WTC11 (cell line): ENCODE data around the gene CD207. TPM values are rescaled to one million over a fixed set of nuclear protein-coding genes. Genes with fewer than 3 reads are reported as not detected.

Experiments
- ATAC-seq: fragments of 200-7000 bp; cut with Tn5 transposase; 2 replicates; pipeline ENCODE4 v1.10.0; 2021; ENCODE audit warnings: mild to moderate bottlenecking, moderate library complexity
- CTCF ChIA-PET: fragments of 300-600 bp; sonication (Branson Sonifier 250); formaldehyde crosslinking; loops from one replicate; lab custom pipeline; 2021; ENCODE audit warnings: antibody characterized with exemption; lab: Charles Lee
- POLR2A ChIA-PET: fragments of 350-600 bp; sonication (Branson Sonifier 250); formaldehyde crosslinking; loops from one replicate; lab custom pipeline; 2021; ENCODE audit warnings: antibody characterized with exemption; lab: Charles Lee
- DNase-seq: peaks from one replicate; pipeline ENCODE4 v3.0.0; 2021; ENCODE audit warnings: low spot score
- H3K27ac Mint-ChIP-seq: 2 replicates; pipeline ENCODE4 v1.8.0; 2021; ENCODE audit warnings: mixed read lengths
- H3K27me3 Mint-ChIP-seq: 2 replicates; pipeline ENCODE4 v1.8.0; 2021; ENCODE audit warnings: low read depth, mild to moderate bottlenecking, moderate library complexity, mixed read lengths
- H3K36me3 Mint-ChIP-seq: 2 replicates; pipeline ENCODE4 v1.8.0; 2021; ENCODE audit warnings: mixed read lengths
- H3K4me1 Mint-ChIP-seq: 2 replicates; pipeline ENCODE4 v1.8.0; 2022; ENCODE audit warnings: mixed read lengths
- H3K4me3 Mint-ChIP-seq: 2 replicates; pipeline ENCODE4 v1.8.0; 2021; ENCODE audit warnings: mild to moderate bottlenecking, moderate library complexity, mixed read lengths
- H3K9me3 Mint-ChIP-seq: 2 replicates; pipeline ENCODE4 v1.8.0; 2021; ENCODE audit warnings: mixed read lengths
- AFF4 ChIP-seq: sonication (generic); formaldehyde crosslinking; IDR thresholded peaks from 2 replicates; pipeline ENCODE4 v1.8.1; 2023; ENCODE audit warnings: mild to moderate bottlenecking, missing genetic modification reagents, borderline replicate concordance
- ARID4B ChIP-seq: sonication (generic); formaldehyde crosslinking; IDR thresholded peaks from 2 replicates; pipeline ENCODE4 v1.8.0; 2023; ENCODE audit warnings: missing genetic modification reagents, mild to moderate bottlenecking, borderline replicate concordance
- CTCF ChIP-seq: fragments of 200-600 bp; IDR thresholded peaks from 2 replicates; pipeline ENCODE4 v1.8.0; 2022; ENCODE audit warnings: antibody characterized with exemption
- GABPB1 ChIP-seq: sonication (generic); formaldehyde crosslinking; IDR thresholded peaks from 2 replicates; pipeline ENCODE4 v1.8.1; 2023; ENCODE audit warnings: mild to moderate bottlenecking, missing genetic modification reagents
- GRHL2 ChIP-seq: fragments of 250-450 bp; sonication (Bioruptor Pico); IDR thresholded peaks from 2 replicates; pipeline ENCODE4 v1.8.0; 2022; ENCODE audit warnings: mild to moderate bottlenecking, moderate library complexity; ENCODE audit not compliant: insufficient replicate concordance, severe bottlenecking
- NFE2L1 ChIP-seq: sonication (generic); formaldehyde crosslinking; IDR thresholded peaks from 2 replicates; pipeline ENCODE4 v1.8.1; 2023; ENCODE audit warnings: missing genetic modification reagents
- SOX15 ChIP-seq: fragments of 250-450 bp; sonication (Bioruptor Pico); IDR thresholded peaks from 2 replicates; pipeline ENCODE4 v1.9.0; 2021; ENCODE audit warnings: mild to moderate bottlenecking
- TCF7 ChIP-seq: sonication (generic); formaldehyde crosslinking; IDR thresholded peaks from 2 replicates; pipeline ENCODE4 v1.8.0; 2022; ENCODE audit warnings: mild to moderate bottlenecking, low read depth, missing genetic modification reagents, moderate library complexity
- TEAD1 ChIP-seq: sonication (generic); formaldehyde crosslinking; IDR thresholded peaks from 2 replicates; pipeline ENCODE4 v1.8.0; 2022; ENCODE audit warnings: mild to moderate bottlenecking, missing genetic modification reagents
- TP53 ChIP-seq: sonication (generic); formaldehyde crosslinking; IDR thresholded peaks from 2 replicates; pipeline ENCODE4 v1.8.1; 2023; ENCODE audit warnings: mild to moderate bottlenecking, missing genetic modification reagents
- ZNF232 ChIP-seq: sonication (generic); formaldehyde crosslinking; IDR thresholded peaks from 2 replicates; pipeline ENCODE4 v1.8.0; 2022; ENCODE audit warnings: mild to moderate bottlenecking, missing genetic modification reagents
- total RNA-seq: library from RNA; stranded (reverse); gene quantifications from 3 replicates; pipeline ENCODE4 v1.2.3, GENCODE V29; 2021

CD207 gene
- total RNA-seq, 1 experiment from 2014 or later: not detected

- no peak for TF ChIP-seq AFF4 (CRISPR knock-in tag)
Observed at GRCh38 chr2:70790136-70790828, 45.3 kb downstream of the CD207 start, which contains the start of gene FIGLA (continued).

GRCh38 chr2:70789304-70790135, 46.1 kb downstream of the CD207 start:
- peaks cover 15% of the 10 kb centered on the region for H3K4me1 Mint-ChIP-seq
- no peaks in the 10 kb centered on the region for H3K9me3 Mint-ChIP-seq
- no peak overlapping the region; the same call in 1 of the 2 replicates for H3K27ac Mint-ChIP-seq
- peak overlapping the region; percentile 72 for H3K4me3 Mint-ChIP-seq
- POLR2A ChIA-PET: no interaction called here
- H3K27me3 Mint-ChIP-seq: peaks cover 90% of the 10 kb centered on the region
- peak; percentile 92 for ATAC-seq
- 0 out of 2 replicates have a peak, but pooled peaks have one; percentile 13 for TF ChIP-seq GABPB1 (CRISPR knock-in tag)
- no peak for TF ChIP-seq ARID4B (CRISPR knock-in tag)
- no peak for TF ChIP-seq GRHL2 (CRISPR knock-in tag)
- 0 out of 2 replicates have a peak, but pooled peaks have one; percentile 14 for TF ChIP-seq TP53 (CRISPR knock-in tag)
- peak; percentile 33 for TF ChIP-seq CTCF
- CTCF ChIA-PET: interaction anchor here (0.6 to 3.6 kb wide), 23 partner anchors 12 to 212 kb away, joined by 3 to 24 read pairs (median 5); partner anchors contain the start of gene ADD2
- peak; percentile 83 for DNase-seq
- no peaks in the 10 kb centered on the region for H3K36me3 Mint-ChIP-seq

GRCh38 chr2:70785137-70785911, 50.3 kb downstream of the CD207 start:
- ATAC-seq (peak; percentile 57), DNase-seq (peak; percentile 55)
- ChIA-PET POLR2A (no interaction called here), CTCF (interaction anchor here (0.6 to 3.3 kb wide), 27 partner anchors 8 to 514 kb away, joined by 3 to 43 read pairs (median 5); partner anchors contain the start of genes ADD2 and ATP6V1B1)
- Mint-ChIP-seq H3K27me3 (peaks cover 71% of the 10 kb centered on the region), H3K9me3 (no peaks in the 10 kb centered on the region), H3K4me1 (peaks cover 13% of the 10 kb centered on the region), H3K27ac (no peak overlapping the region), H3K36me3 (no peaks in the 10 kb centered on the region), H3K4me3 (no peak overlapping the region)
- no peak for TF ChIP-seq NFE2L1
- TF ChIP-seq SOX15 (CRISPR knock-in tag): no peak
- TF ChIP-seq TEAD1 (CRISPR knock-in tag): no peak
- TF ChIP-seq ZNF232 (CRISPR knock-in tag): no peak
- TF ChIP-seq TCF7 (CRISPR knock-in tag): no peak
